SK-N-SH (cell line): ENCODE results near the gene NSUN2. TPM values are rescaled to one million over a fixed set of nuclear protein-coding genes. Genes with fewer than 3 reads are reported as not detected.
"Not testable (repeated sequence)": the region's sequence is repeated elsewhere in the genome, so short reads cannot be mapped to it uniquely, and the experiment has no call there.

ENCODE experiments used
- CTCF ChIA-PET: fragments of 300-600, 350-600 bp; formaldehyde crosslinking; extraction: SDS; loops from one replicate; lab custom pipeline; 2021; lab: Yijun Ruan, JAX
- POLR2A ChIA-PET: fragments of 350-600 bp; sonication (Branson Sonifier 250); formaldehyde crosslinking; extraction: SDS; loops from one replicate; lab custom pipeline; 2020; ENCODE audit warnings: antibody characterized with exemption, inconsistent platforms; lab: Yijun Ruan, JAX
- DNase-seq: peaks from one replicate; pipeline ENCODE4 v3.0.0; 2012
- H2AFZ ChIP-seq: fragments of 200-600 bp; sonication (generic); 2 replicates; pipeline ENCODE4 v1.8.1; 2016; ENCODE audit warnings: antibody characterized with exemption, mild to moderate bottlenecking, low read depth
- H3F3A ChIP-seq: fragments of 200-600 bp; sonication (generic); replicated peaks from 2 replicates; pipeline ENCODE3; 2016; ENCODE audit warnings: antibody characterized with exemption, mild to moderate bottlenecking; ENCODE audit not compliant: insufficient read depth
- H3K27ac ChIP-seq, 2 experiments: fragments of 200-500 bp in 1 of 2; fragments of 200-600 bp in 1 of 2; sonication (Bioruptor generic) in 1 of 2; sonication (generic), shearing (Covaris generic) in 1 of 2; 2 replicates each; pipeline versions ENCODE4 v1.5.1 to v1.6.1; 2014 to 2016; ENCODE audit warnings: low read depth in 2 of 2, inconsistent platforms in 1 of 2, low read length in 1 of 2, mild to moderate bottlenecking in 1 of 2, mixed read lengths in 1 of 2
- H3K27me3 ChIP-seq: fragments of 200-600 bp; sonication (generic), shearing (Covaris generic); 2 replicates; pipeline ENCODE4 v1.6.1; 2016; ENCODE audit warnings: mixed run types; ENCODE audit not compliant: insufficient read depth
- H3K36me3 ChIP-seq, 2 experiments: fragments of 200-500 bp in 1 of 2; fragments of 200-600 bp in 1 of 2; sonication (Bioruptor generic) in 1 of 2; sonication (generic) in 1 of 2; replicated peaks in 1 of 2; 2 replicates each; pipeline versions ENCODE3 to v1.5.1; 2014 to 2016; ENCODE audit warnings: low read length in 1 of 2, mild to moderate bottlenecking in 1 of 2; ENCODE audit not compliant: insufficient read depth in 2 of 2, control insufficient read depth in 1 of 2
- H3K4me1 ChIP-seq, 2 experiments: fragments of 200-500 bp in 1 of 2; fragments of 200-600 bp in 1 of 2; sonication (Bioruptor generic) in 1 of 2; sonication (generic), shearing (Covaris generic) in 1 of 2; 2 replicates each; pipeline versions ENCODE4 v1.5.1 to v1.6.1; 2014 to 2016; ENCODE audit warnings: low read depth in 1 of 2, low read length in 1 of 2, mixed run types in 1 of 2; ENCODE audit not compliant: insufficient read depth in 2 of 2, control insufficient read depth in 1 of 2
- H3K4me2 ChIP-seq: fragments of 200-600 bp; sonication (generic), shearing (Covaris generic); 2 replicates; pipeline ENCODE4 v1.6.1; 2017; ENCODE audit warnings: mixed run types
- H3K4me3 ChIP-seq, 2 experiments: fragments of 200-500 bp in 1 of 2; fragments of 200-600 bp in 1 of 2; sonication (Bioruptor generic) in 1 of 2; sonication (generic), shearing (Covaris generic) in 1 of 2; 2 replicates each; pipeline versions ENCODE4 v1.5.1 to v1.8.1; 2014 to 2016; ENCODE audit warnings: low read depth in 2 of 2, inconsistent platforms in 1 of 2, low read length in 1 of 2, mild to moderate bottlenecking in 1 of 2, mixed read lengths in 1 of 2, moderate library complexity in 1 of 2
- H3K79me2 ChIP-seq: fragments of 200-600 bp; sonication (generic); 2 replicates; pipeline ENCODE4 v1.8.1; 2017; ENCODE audit warnings: mild to moderate bottlenecking; ENCODE audit not compliant: insufficient read depth
- H3K9ac ChIP-seq: fragments of 200-600 bp; sonication (generic); 2 replicates; pipeline ENCODE4 v1.6.1; 2017; ENCODE audit warnings: mixed run types
- H3K9me2 ChIP-seq: fragments of 200-600 bp; sonication (generic); 2 replicates; pipeline ENCODE4 v1.6.1; 2017; ENCODE audit warnings: mixed run types
- H3K9me3 ChIP-seq: fragments of 200-600 bp; sonication (generic); 2 replicates; pipeline ENCODE4 v1.6.1; 2017; ENCODE audit warnings: mixed run types, mild to moderate bottlenecking, moderate library complexity
- H4K20me1 ChIP-seq: fragments of 200-600 bp; sonication (generic); 2 replicates; pipeline ENCODE4 v1.6.1; 2017; ENCODE audit warnings: mild to moderate bottlenecking, mixed run types; ENCODE audit not compliant: insufficient read depth
- EP300 ChIP-seq, 2 experiments: IDR thresholded peaks; 2 replicates each; pipeline versions ENCODE4 v1.4.0 to v1.6.1; 2012; ENCODE audit warnings: borderline replicate concordance in 1 of 2, low read depth in 1 of 2, low read length in 1 of 2
- EZH2phosphoT487 ChIP-seq: fragments of 200-600 bp; sonication (generic); IDR thresholded peaks from 2 replicates; pipeline ENCODE4 v1.6.1; 2017; ENCODE audit warnings: low read depth, mixed run types, mild to moderate bottlenecking, antibody characterized with exemption, moderate library complexity, borderline replicate concordance
- FOSL2 ChIP-seq: IDR thresholded peaks from 2 replicates; pipeline ENCODE4 v1.4.0; 2012; ENCODE audit warnings: low read depth, mild to moderate bottlenecking, moderate library complexity, borderline replicate concordance
- FOXM1 ChIP-seq: IDR thresholded peaks from 2 replicates; pipeline ENCODE4 v1.4.0; 2012; ENCODE audit warnings: low read depth, mild to moderate bottlenecking
- GATA2 ChIP-seq: sonication (generic); formaldehyde crosslinking; IDR thresholded peaks from 2 replicates; pipeline ENCODE4 v1.5.0; 2020; ENCODE audit warnings: mild to moderate bottlenecking, missing genetic modification reagents
- JUND ChIP-seq: IDR thresholded peaks from 2 replicates; pipeline ENCODE4 v1.4.0; 2012
- MEF2A ChIP-seq: IDR thresholded peaks from 2 replicates; pipeline ENCODE4 v1.4.0; 2012; ENCODE audit warnings: low read depth, borderline replicate concordance
- NRF1 ChIP-seq: IDR thresholded peaks from 2 replicates; pipeline ENCODE4 v1.6.1; 2012; ENCODE audit warnings: low read depth, mild to moderate bottlenecking, low read length
- POLR2AphosphoS5 ChIP-seq: IDR thresholded peaks from 2 replicates; pipeline ENCODE4 v1.6.1; 2012; ENCODE audit warnings: low read depth, low read length
- RCOR1 ChIP-seq: fragments of 150-350 bp; IDR thresholded peaks from 2 replicates; pipeline ENCODE4 v1.6.1; 2017; ENCODE audit warnings: antibody characterized with exemption, low read length
- RFX5 ChIP-seq: IDR thresholded peaks from 2 replicates; pipeline ENCODE4 v1.6.1; 2012; ENCODE audit warnings: mild to moderate bottlenecking, improper control_type of control experiment, low read length
- RXRA ChIP-seq: IDR thresholded peaks from 2 replicates; pipeline ENCODE4 v1.4.0; 2012; ENCODE audit warnings: low read depth, mild to moderate bottlenecking, borderline replicate concordance
- WGBS: methylation state at CpG from one replicate; pipeline ENCODE4 v1.1.6; 2017; ENCODE audit warnings: low lambda C conversion rate; 5-methylcytosine and 5-hydroxymethylcytosine counted together
- polyA plus RNA-seq, 3 experiments: library from polyadenylated mRNA; depleted of rRNA; stranded (reverse); fragments of >200 nt; gene quantifications; 2 replicates each; pipeline ENCODE4 v1.2.3, GENCODE V29; 2012
- TF ChIP-seq, protein P1 (sequence below): IDR thresholded peaks from 2 replicates; pipeline ENCODE4 v1.4.0; 2012; ENCODE audit warnings: low read depth, borderline replicate concordance
- TF ChIP-seq, protein P2 (sequence below): IDR thresholded peaks from 2 replicates; pipeline ENCODE4 v1.4.0; 2012; ENCODE audit warnings: low read depth, borderline replicate concordance
- TF ChIP-seq, protein P3 (sequence below): IDR thresholded peaks from 2 replicates; pipeline ENCODE4; 2012
- TF ChIP-seq, protein P4 (sequence below): fragments of 200-600 bp; sonication (generic); IDR thresholded peaks from 2 replicates; pipeline ENCODE4 v1.6.1; 2017; ENCODE audit warnings: antibody characterized with exemption, mild to moderate bottlenecking, moderate library complexity
- TF ChIP-seq, protein P5 (sequence below): IDR thresholded peaks from 2 replicates; pipeline ENCODE4 v1.4.0; 2012; ENCODE audit warnings: low read depth

Gene NSUN2
- polyA plus RNA-seq, 1 of the 3 experiments (the other 2 are of a cell fraction), result 78.9 TPM

DNA sequence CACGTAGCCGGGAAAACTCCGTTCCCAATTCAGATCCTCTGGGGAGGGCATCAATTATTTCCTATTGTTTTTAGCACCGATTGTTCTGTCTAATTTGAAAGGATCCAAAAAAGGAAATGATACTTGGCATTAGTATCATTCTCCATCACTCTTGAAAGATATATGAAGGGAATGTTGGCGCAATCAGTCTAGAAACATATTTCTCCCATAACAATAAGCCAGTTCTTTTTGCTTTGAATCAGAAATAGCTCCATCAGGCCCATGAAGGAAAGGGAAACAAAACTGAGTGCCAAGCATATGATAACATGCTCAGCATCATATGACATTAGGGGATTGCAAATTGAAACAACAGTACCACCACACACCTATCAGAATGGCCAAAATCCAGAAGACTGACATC, 40.2 kb upstream of the NSUN2 start:
- Histone ChIP-seq H3K79me2 (no peaks in the 10 kb centered on the region), H3K4me2 (no peak overlapping the region), H3K4me1 (no peaks in the 10 kb centered on the region), H3K9me2 (no peaks in the 10 kb centered on the region), H4K20me1 (no peaks in the 10 kb centered on the region), H2AFZ (no peak overlapping the region), H3K9me3 (no peaks in the 10 kb centered on the region), H3K4me3 (no peak overlapping the region), H3K27ac (no peak overlapping the region), H3K27me3 (no peaks in the 10 kb centered on the region), H3F3A (no peaks in the 10 kb centered on the region), H3K9ac (no peak overlapping the region), H3K36me3 (peaks cover 4 to 25% of the 10 kb centered on the region in 2 experiments)
- ChIA-PET CTCF (interaction anchor here (0.7 kb wide), 1 partner anchor 13 kb away, joined by 3 read pairs; no protein-coding TSS in a partner anchor), POLR2A (no interaction called here)
- no peak for TF ChIP-seq EZH2phosphoT487
- TF ChIP-seq, protein P1, sequence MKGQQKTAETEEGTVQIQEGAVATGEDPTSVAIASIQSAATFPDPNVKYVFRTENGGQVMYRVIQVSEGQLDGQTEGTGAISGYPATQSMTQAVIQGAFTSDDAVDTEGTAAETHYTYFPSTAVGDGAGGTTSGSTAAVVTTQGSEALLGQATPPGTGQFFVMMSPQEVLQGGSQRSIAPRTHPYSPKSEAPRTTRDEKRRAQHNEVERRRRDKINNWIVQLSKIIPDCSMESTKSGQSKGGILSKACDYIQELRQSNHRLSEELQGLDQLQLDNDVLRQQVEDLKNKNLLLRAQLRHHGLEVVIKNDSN, result no peak
- no peak for TF ChIP-seq POLR2AphosphoS5
- TF ChIP-seq FOSL2, result no peak
- no peak for TF ChIP-seq GATA2 (CRISPR knock-in tag)
- WGBS, result 83% methylated on average over 5 of the region's 5 CpGs
- DNase-seq, result no peak

DNA sequence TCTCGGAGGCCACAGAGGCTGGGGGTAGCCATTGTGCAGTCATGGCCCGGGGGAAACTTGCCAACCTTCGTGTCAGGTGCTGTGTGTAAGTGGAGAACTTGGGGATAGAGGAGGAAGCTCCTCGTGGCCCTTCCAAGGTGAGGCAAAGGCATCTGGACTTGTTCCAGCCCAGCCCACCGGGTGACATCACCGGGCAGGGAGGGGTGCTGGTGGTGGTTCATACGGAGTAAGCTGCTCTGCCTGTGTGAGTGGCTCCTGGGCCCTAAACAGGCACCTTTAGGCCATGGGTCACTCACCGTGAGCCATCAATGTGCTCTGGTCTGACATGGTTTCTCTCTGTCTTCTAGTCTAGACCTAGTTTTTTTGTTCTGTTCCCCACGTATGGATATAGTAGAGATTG, 35.9 kb upstream of the NSUN2 start:
- H3K36me3 ChIP-seq, result peaks cover 6 to 25% of the 10 kb centered on the region in 2 experiments
- 88% methylated on average over 9 of the region's 9 CpGs for WGBS
- H3K27ac ChIP-seq, DNase-seq, H3K9me3 ChIP-seq, H3K9me2 ChIP-seq, H3K4me2 ChIP-seq, H4K20me1 ChIP-seq, H3F3A ChIP-seq, H3K9ac ChIP-seq, H2AFZ ChIP-seq, H3K4me1 ChIP-seq, H3K79me2 ChIP-seq, H3K4me3 ChIP-seq, H3K27me3 ChIP-seq, POLR2A ChIA-PET: not testable (repeated sequence)
- CTCF ChIA-PET, result interaction anchor here (1.6 kb wide), 1 partner anchor 15 kb away, joined by 3 read pairs; no protein-coding TSS in a partner anchor

DNA sequence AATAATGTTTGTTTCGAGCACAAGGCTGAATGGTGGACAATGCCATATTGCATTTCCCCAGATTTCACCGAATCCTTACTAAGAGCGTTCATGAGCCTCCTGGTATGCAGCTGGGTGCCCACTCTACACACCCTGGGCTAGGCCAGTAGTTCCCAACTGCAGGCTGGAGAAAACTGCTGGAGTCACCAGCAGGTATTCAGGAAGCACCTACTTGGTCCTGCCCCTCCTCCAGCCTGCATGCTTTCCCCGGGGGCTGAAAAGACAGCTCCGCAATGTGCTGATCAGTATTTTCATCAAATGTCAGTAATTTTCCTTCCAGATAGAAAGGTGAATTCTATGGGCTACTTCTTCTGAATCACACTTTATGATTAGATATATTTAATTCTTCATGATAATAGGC, 34.8 kb upstream of the NSUN2 start:
- no peak overlapping the region for H3K4me3 ChIP-seq
- DNase-seq, result no peak
- H3K9me2 ChIP-seq, result no peaks in the 10 kb centered on the region
- H3F3A ChIP-seq, result no peaks in the 10 kb centered on the region
- POLR2A ChIA-PET, result no interaction called here
- H3K4me2 ChIP-seq, result no peak overlapping the region
- H2AFZ ChIP-seq, result no peak overlapping the region
- H4K20me1 ChIP-seq, result no peaks in the 10 kb centered on the region
- no peaks in the 10 kb centered on the region for H3K4me1 ChIP-seq
- WGBS, result 97% methylated on average over 5 of the region's 5 CpGs
- no peaks in the 10 kb centered on the region for H3K79me2 ChIP-seq
- no peaks in the 10 kb centered on the region for H3K27me3 ChIP-seq
- CTCF ChIA-PET, result interaction anchor here (1.6 kb wide), 1 partner anchor 14 kb away, joined by 3 read pairs; no protein-coding TSS in a partner anchor
- H3K36me3 ChIP-seq, result peaks cover 9 to 24% of the 10 kb centered on the region in 2 experiments
- no peaks in the 10 kb centered on the region for H3K9me3 ChIP-seq
- H3K27ac ChIP-seq, result no peak overlapping the region
- no peak overlapping the region for H3K9ac ChIP-seq
- no peak for TF ChIP-seq FOXM1
- TF ChIP-seq RXRA, result no peak
- no peak for TF ChIP-seq MEF2A
- TF ChIP-seq RCOR1, result no peak
- TF ChIP-seq, protein P2, sequence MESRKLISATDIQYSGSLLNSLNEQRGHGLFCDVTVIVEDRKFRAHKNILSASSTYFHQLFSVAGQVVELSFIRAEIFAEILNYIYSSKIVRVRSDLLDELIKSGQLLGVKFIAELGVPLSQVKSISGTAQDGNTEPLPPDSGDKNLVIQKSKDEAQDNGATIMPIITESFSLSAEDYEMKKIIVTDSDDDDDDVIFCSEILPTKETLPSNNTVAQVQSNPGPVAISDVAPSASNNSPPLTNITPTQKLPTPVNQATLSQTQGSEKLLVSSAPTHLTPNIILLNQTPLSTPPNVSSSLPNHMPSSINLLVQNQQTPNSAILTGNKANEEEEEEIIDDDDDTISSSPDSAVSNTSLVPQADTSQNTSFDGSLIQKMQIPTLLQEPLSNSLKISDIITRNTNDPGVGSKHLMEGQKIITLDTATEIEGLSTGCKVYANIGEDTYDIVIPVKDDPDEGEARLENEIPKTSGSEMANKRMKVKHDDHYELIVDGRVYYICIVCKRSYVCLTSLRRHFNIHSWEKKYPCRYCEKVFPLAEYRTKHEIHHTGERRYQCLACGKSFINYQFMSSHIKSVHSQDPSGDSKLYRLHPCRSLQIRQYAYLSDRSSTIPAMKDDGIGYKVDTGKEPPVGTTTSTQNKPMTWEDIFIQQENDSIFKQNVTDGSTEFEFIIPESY, result no peak
- TF ChIP-seq RFX5, result no peak
- TF ChIP-seq, protein P3, sequence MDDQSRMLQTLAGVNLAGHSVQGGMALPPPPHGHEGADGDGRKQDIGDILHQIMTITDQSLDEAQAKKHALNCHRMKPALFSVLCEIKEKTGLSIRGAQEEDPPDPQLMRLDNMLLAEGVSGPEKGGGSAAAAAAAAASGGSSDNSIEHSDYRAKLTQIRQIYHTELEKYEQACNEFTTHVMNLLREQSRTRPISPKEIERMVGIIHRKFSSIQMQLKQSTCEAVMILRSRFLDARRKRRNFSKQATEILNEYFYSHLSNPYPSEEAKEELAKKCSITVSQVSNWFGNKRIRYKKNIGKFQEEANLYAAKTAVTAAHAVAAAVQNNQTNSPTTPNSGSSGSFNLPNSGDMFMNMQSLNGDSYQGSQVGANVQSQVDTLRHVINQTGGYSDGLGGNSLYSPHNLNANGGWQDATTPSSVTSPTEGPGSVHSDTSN, result no peak
- TF ChIP-seq EP300 (IDR thresholded peaks at IDR 0.05; ENCODE audit: borderline replicate concordance in 1 of 2, low read depth in 1 of 2, low read length in 1 of 2), result no peak
- TF ChIP-seq NRF1, result no peak
- no peak for TF ChIP-seq JUND
- TF ChIP-seq, protein P4, sequence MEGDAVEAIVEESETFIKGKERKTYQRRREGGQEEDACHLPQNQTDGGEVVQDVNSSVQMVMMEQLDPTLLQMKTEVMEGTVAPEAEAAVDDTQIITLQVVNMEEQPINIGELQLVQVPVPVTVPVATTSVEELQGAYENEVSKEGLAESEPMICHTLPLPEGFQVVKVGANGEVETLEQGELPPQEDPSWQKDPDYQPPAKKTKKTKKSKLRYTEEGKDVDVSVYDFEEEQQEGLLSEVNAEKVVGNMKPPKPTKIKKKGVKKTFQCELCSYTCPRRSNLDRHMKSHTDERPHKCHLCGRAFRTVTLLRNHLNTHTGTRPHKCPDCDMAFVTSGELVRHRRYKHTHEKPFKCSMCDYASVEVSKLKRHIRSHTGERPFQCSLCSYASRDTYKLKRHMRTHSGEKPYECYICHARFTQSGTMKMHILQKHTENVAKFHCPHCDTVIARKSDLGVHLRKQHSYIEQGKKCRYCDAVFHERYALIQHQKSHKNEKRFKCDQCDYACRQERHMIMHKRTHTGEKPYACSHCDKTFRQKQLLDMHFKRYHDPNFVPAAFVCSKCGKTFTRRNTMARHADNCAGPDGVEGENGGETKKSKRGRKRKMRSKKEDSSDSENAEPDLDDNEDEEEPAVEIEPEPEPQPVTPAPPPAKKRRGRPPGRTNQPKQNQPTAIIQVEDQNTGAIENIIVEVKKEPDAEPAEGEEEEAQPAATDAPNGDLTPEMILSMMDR, result no peak
- TF ChIP-seq, protein P5, sequence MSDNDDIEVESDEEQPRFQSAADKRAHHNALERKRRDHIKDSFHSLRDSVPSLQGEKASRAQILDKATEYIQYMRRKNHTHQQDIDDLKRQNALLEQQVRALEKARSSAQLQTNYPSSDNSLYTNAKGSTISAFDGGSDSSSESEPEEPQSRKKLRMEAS, result no peak
